GM23338 (cell line): ENCODE data around the gene SH3D21. TPM values are rescaled to one million over a fixed set of nuclear protein-coding genes. Genes with fewer than 3 reads are reported as not detected.

ENCODE experiments used
- ATAC-seq: fragments of 200-7000 bp; cut with Tn5 transposase; 3 replicates; pipeline ENCODE4 v1.9.1; 2020
- DNase-seq: peaks from one replicate; pipeline ENCODE4 v3.0.0-alpha.2; 2015; ENCODE audit warnings: low spot score
- H2AFZ ChIP-seq: fragments of 200-600 bp; sonication (generic); 2 replicates; pipeline ENCODE4 v1.8.0; 2016; ENCODE audit warnings: antibody characterized with exemption, mild to moderate bottlenecking, moderate library complexity
- H3F3A ChIP-seq: fragments of 200-600 bp; sonication (generic); replicated peaks from 2 replicates; pipeline ENCODE4 v1.8.0; 2017; ENCODE audit warnings: antibody characterized with exemption, mixed run types, low read depth
- H3K27ac ChIP-seq: fragments of 200-600 bp; sonication (generic); 2 replicates; pipeline ENCODE4 v1.6.1; 2016; ENCODE audit warnings: low read depth
- H3K27me3 ChIP-seq: fragments of 200-600 bp; sonication (generic); 2 replicates; pipeline ENCODE4 v1.8.0; 2016; ENCODE audit warnings: mild to moderate bottlenecking, mixed run types, moderate library complexity; ENCODE audit not compliant: insufficient read depth
- H3K36me3 ChIP-seq: fragments of 200-600 bp; sonication (generic); 2 replicates; pipeline ENCODE4 v1.8.0; 2016; ENCODE audit warnings: mild to moderate bottlenecking; ENCODE audit not compliant: insufficient read depth
- H3K4me1 ChIP-seq: fragments of 200-600 bp; sonication (generic); 2 replicates; pipeline ENCODE4 v1.8.0; 2016; ENCODE audit warnings: mild to moderate bottlenecking, moderate library complexity; ENCODE audit not compliant: insufficient read depth
- H3K4me2 ChIP-seq: fragments of 200-600 bp; sonication (generic); 2 replicates; pipeline ENCODE4 v1.7.1; 2017; ENCODE audit warnings: mixed run types
- H3K4me3 ChIP-seq: fragments of 200-600 bp; sonication (generic); 2 replicates; pipeline ENCODE4 v1.6.1; 2016; ENCODE audit warnings: mixed run types
- H3K79me2 ChIP-seq: fragments of 200-600 bp; sonication (generic); replicated peaks from 2 replicates; pipeline ENCODE4 v1.8.0; 2017; ENCODE audit warnings: mild to moderate bottlenecking; ENCODE audit not compliant: insufficient read depth
- H3K9me2 ChIP-seq: fragments of 200-600 bp; sonication (generic); 2 replicates; pipeline ENCODE4 v1.8.0; 2017; ENCODE audit not compliant: insufficient read depth
- H4K20me1 ChIP-seq: fragments of 200-600 bp; sonication (generic); replicated peaks from 2 replicates; pipeline ENCODE4 v1.8.0; 2017; ENCODE audit warnings: mild to moderate bottlenecking; ENCODE audit not compliant: insufficient read depth
- H3K27ac Mint-ChIP-seq: 2 replicates; pipeline ENCODE4 v1.8.0; 2020; ENCODE audit warnings: inconsistent platforms, mild to moderate bottlenecking, moderate library complexity, mixed read lengths
- H3K27me3 Mint-ChIP-seq: 3 replicates; pipeline ENCODE4 v1.8.0; 2022; ENCODE audit warnings: low read depth, mild to moderate bottlenecking, moderate library complexity, mixed read lengths, inconsistent platforms; ENCODE audit not compliant: insufficient read depth, poor library complexity
- H3K36me3 Mint-ChIP-seq: 3 replicates; pipeline ENCODE4 v1.8.0; 2021; ENCODE audit warnings: low read depth, mild to moderate bottlenecking, inconsistent platforms, moderate library complexity, mixed read lengths
- H3K4me1 Mint-ChIP-seq: 3 replicates; pipeline ENCODE4 v1.8.0; 2020; ENCODE audit warnings: mild to moderate bottlenecking, inconsistent platforms, mixed read lengths
- H3K4me3 Mint-ChIP-seq: 3 replicates; pipeline ENCODE4 v1.8.0; 2021; ENCODE audit warnings: moderate library complexity, mild to moderate bottlenecking, inconsistent platforms, mixed read lengths
- H3K9me3 Mint-ChIP-seq: 3 replicates; pipeline ENCODE4 v1.8.0; 2020; ENCODE audit warnings: moderate library complexity, mild to moderate bottlenecking, inconsistent platforms, mixed read lengths
- CREB1 ChIP-seq: fragments of 250-450 bp; sonication (Bioruptor Pico); IDR thresholded peaks from 2 replicates; pipeline ENCODE4 v1.5.0; 2020; ENCODE audit warnings: low read depth, mild to moderate bottlenecking, moderate library complexity
- EZH2 ChIP-seq: fragments of 200-600 bp; sonication (generic); IDR thresholded peaks from one replicate; pipeline ENCODE4 v1.8.0; 2017; ENCODE audit warnings: antibody characterized with exemption, mild to moderate bottlenecking, low read depth; ENCODE audit not compliant: unreplicated experiment
- EZH2phosphoT487 ChIP-seq: fragments of 200-600 bp; sonication (generic); IDR thresholded peaks from one replicate; pipeline ENCODE4 v1.8.1; 2018; ENCODE audit warnings: antibody characterized with exemption; ENCODE audit not compliant: unreplicated experiment
- JUNB ChIP-seq: IDR thresholded peaks from one replicate; pipeline ENCODE4 v1.6.1; 2016; ENCODE audit warnings: antibody characterized with exemption; ENCODE audit not compliant: unreplicated experiment
- NANOG ChIP-seq: IDR thresholded peaks from 2 replicates; pipeline ENCODE4 v1.6.1; 2016; ENCODE audit warnings: antibody characterized with exemption, borderline replicate concordance
- POLR2AphosphoS5 ChIP-seq: IDR thresholded peaks from 2 replicates; pipeline ENCODE4 v1.6.1; 2016; ENCODE audit warnings: antibody characterized with exemption, low read depth
- ZNF114 ChIP-seq: fragments of 250-450 bp; sonication (Bioruptor Pico); IDR thresholded peaks from 2 replicates; pipeline ENCODE4 v1.5.0; 2020; ENCODE audit warnings: mild to moderate bottlenecking, moderate library complexity
- ZNF331 ChIP-seq: fragments of 250-450 bp; sonication (Bioruptor Pico); IDR thresholded peaks from 2 replicates; pipeline ENCODE4 v1.5.0; 2020; ENCODE audit warnings: low read depth, mild to moderate bottlenecking, moderate library complexity
- long read RNA-seq: library from polyadenylated mRNA; unstranded; transcript quantifications from one replicate; pipeline ENCODE4 v2.0.0, GENCODE V29; 2020; ENCODE audit not compliant: unreplicated experiment
- polyA plus RNA-seq: library from polyadenylated mRNA; unstranded; fragments of >200 nt; fragmentation: Nextera tagmentation; extraction: Ambion mirVana; gene quantifications from 2 replicates; pipeline ENCODE4 v1.2.1, GENCODE V29; 2016
- total RNA-seq: library from RNA; depleted of rRNA; stranded (reverse); fragments of >200 nt; shearing (Covaris generic); gene quantifications from 2 replicates; pipeline ENCODE4 v1.2.3, GENCODE V29; 2014; rRNA removed
- TF ChIP-seq, protein P1 (sequence below), 2 experiments: fragments of 200-600 bp in 1 of 2; sonication (generic) in 1 of 2; conservative IDR thresholded peaks; 2 replicates each; pipeline versions ENCODE4 v1.5.1 to v1.6.1; 2016 to 2017; ENCODE audit warnings: antibody characterized with exemption in 2 of 2, low read depth in 2 of 2, mild to moderate bottlenecking in 2 of 2, moderate library complexity in 1 of 2
- TF ChIP-seq, protein P2 (sequence below): IDR thresholded peaks from 2 replicates; pipeline ENCODE4 v1.6.1; 2016; ENCODE audit warnings: antibody characterized with exemption

Gene SH3D21
- 4.4 and 6.3 TPM in 2 replicates for total RNA-seq
- 3.1 and 3.7 TPM in 2 replicates for polyA plus RNA-seq
- long read RNA-seq, partial matches to known transcripts, result 0 of 1 reads
- long read RNA-seq, other reads (novel, unspliced or antisense), result 1 of 1 reads

DNA sequence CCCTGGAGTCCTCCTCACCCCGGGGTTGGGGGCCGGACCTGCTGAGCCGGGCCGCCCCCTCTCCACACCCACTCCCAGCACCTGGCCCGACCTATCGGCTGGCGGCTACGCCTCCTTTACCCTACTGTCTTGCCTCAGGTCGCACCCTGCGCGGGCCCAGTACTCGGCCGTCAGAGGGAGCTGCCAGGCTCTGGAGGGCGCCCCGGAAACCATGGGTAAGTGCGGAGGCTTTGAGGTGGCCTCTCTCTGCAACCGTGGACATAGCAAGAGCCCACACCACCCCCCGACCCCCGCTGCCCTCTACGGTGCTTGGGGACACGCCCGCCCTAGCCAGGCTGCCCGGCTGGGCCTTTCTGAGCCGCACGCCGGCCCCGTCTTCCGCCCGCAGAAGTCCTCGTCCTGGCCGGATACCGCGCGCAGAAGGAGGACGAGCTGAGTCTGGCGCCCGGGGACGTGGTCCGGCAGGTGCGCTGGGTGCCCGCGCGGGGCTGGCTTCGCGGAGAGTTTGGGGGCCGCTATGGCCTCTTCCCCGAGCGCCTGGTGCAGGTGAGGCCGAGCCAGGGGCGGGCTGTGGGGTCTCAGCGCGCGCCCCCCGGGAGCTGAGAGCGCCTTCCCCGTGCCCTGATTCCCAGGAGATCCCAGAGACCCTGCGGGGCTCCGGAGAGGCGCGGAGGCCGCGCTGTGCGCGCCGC, at the start of gene SH3D21:
Gene SH3D21, plus strand, starts transcription at position 159 of the 692 bp plus-strand sequence. Its CDS starts 53 bp downstream, at position 212.
- Histone ChIP-seq H3K79me2 (no peaks in the 10 kb centered on the region), H3K4me3 (peak within 1 kb of the TSS; percentile 76), H4K20me1 (peaks cover 12% of the 10 kb centered on the region), H3K27ac (peak within 1 kb of the TSS; percentile 93), H3K36me3 (peaks cover 16% of the 10 kb centered on the region), H3K27me3 (no peaks in the 10 kb centered on the region), H2AFZ (peak within 1 kb of the TSS; percentile 94), H3F3A (peaks cover 12% of the 10 kb centered on the region), H3K4me1 (peaks cover 12% of the 10 kb centered on the region), H3K9me2 (no peaks in the 10 kb centered on the region), H3K4me2 (peak within 1 kb of the TSS; percentile 81)
- Mint-ChIP-seq H3K4me3 (peak within 1 kb of the TSS; percentile 93), H3K9me3 (no peaks in the 10 kb centered on the region), H3K4me1 (peaks cover 13% of the 10 kb centered on the region), H3K27ac (peak within 1 kb of the TSS; percentile 86), H3K36me3 (peaks cover 53% of the 10 kb centered on the region), H3K27me3 (peaks cover 14% of the 10 kb centered on the region)
- peak; percentile 92 for DNase-seq
- TF ChIP-seq POLR2AphosphoS5, result peak; percentile 72
- no peak for TF ChIP-seq CREB1 (CRISPR knock-in tag)
- TF ChIP-seq EZH2, result no peak
- TF ChIP-seq, protein P1, sequence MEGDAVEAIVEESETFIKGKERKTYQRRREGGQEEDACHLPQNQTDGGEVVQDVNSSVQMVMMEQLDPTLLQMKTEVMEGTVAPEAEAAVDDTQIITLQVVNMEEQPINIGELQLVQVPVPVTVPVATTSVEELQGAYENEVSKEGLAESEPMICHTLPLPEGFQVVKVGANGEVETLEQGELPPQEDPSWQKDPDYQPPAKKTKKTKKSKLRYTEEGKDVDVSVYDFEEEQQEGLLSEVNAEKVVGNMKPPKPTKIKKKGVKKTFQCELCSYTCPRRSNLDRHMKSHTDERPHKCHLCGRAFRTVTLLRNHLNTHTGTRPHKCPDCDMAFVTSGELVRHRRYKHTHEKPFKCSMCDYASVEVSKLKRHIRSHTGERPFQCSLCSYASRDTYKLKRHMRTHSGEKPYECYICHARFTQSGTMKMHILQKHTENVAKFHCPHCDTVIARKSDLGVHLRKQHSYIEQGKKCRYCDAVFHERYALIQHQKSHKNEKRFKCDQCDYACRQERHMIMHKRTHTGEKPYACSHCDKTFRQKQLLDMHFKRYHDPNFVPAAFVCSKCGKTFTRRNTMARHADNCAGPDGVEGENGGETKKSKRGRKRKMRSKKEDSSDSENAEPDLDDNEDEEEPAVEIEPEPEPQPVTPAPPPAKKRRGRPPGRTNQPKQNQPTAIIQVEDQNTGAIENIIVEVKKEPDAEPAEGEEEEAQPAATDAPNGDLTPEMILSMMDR (conservative IDR thresholded peaks at IDR 0.05; ENCODE audit: low read depth in 2 of 2), result peak; percentile 8 to 40; a peak in 1 of 4 replicates
- TF ChIP-seq NANOG, result no peak
- ATAC-seq, result peak; percentile 87

DNA sequence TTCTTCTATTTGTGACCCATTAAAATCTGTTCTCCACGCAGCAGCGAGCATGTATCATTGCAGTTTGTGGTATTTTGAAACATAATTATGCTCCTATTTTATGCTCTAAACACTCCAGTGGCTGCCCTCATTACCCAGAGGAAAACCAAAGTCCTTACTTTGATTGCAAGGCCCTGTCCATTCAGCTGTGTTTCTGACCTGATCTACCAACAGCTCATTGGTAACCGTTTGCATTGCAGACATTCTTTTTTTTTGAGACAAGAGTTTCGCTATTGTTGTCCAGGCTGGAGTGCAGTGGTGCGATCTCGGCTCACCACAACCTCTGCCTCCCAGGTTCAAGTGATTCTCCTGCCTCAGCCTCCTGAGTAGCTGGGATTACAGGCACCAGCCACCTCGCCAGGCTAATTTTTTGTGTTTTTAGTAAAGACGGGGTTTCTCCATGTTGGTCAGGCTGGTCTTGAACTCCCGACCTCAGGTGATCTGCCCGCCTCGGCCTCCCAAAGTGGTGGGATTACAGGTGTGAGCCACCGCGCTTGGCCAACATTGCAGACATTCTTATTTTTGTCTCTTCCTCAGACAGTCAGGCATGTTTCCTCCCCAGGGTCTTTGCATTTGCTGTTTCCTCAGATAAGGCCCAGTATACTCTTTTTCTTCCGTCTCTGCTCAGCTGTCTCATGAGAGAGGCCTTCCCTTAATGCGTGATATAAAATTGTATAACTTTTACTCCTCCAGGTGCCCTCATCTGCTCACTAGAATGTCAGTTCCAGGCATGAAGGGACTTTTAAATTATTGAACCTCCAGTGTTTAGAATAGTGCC, 49.4 kb upstream of the SH3D21 start:
- Histone ChIP-seq H3K27ac (peak overlapping the region; percentile 79; the same call in 1 of the 2 replicates), H3K36me3 (peaks cover 13% of the 10 kb centered on the region), H3K27me3 (no peaks in the 10 kb centered on the region), H3K4me3 (no peak overlapping the region), H3K9me2 (no peaks in the 10 kb centered on the region), H3K4me1 (peaks cover 6% of the 10 kb centered on the region; the same call in 1 of the 2 replicates), H3K79me2 (peaks cover 98% of the 10 kb centered on the region), H3F3A (no peaks in the 10 kb centered on the region; the same call in 1 of the 2 replicates), H3K4me2 (peak overlapping the region; percentile 42; the same call in 1 of the 2 replicates), H2AFZ (no peak overlapping the region), H4K20me1 (peaks cover 63% of the 10 kb centered on the region)
- DNase-seq (no peak), ATAC-seq (no peak)
- H3K4me3 Mint-ChIP-seq, result no peak overlapping the region
- peaks cover 5% of the 10 kb centered on the region for H3K27me3 Mint-ChIP-seq
- peaks cover 28% of the 10 kb centered on the region for H3K36me3 Mint-ChIP-seq
- H3K4me1 Mint-ChIP-seq, result peaks cover 23% of the 10 kb centered on the region
- TF ChIP-seq EZH2 (no peak), ZNF114 (no peak), JUNB (no peak), POLR2AphosphoS5 (no peak), ZNF331 (CRISPR knock-in tag) (no peak), CREB1 (CRISPR knock-in tag) (no peak), EZH2phosphoT487 (no peak)
- TF ChIP-seq, protein P2, sequence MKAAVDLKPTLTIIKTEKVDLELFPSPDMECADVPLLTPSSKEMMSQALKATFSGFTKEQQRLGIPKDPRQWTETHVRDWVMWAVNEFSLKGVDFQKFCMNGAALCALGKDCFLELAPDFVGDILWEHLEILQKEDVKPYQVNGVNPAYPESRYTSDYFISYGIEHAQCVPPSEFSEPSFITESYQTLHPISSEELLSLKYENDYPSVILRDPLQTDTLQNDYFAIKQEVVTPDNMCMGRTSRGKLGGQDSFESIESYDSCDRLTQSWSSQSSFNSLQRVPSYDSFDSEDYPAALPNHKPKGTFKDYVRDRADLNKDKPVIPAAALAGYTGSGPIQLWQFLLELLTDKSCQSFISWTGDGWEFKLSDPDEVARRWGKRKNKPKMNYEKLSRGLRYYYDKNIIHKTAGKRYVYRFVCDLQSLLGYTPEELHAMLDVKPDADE, result no peak
- no peaks in the 10 kb centered on the region for H3K9me3 Mint-ChIP-seq
- H3K27ac Mint-ChIP-seq, result peak overlapping the region; percentile 83; the same call in 1 of the 2 replicates
